Measurements from ENCODE around the gene PDZD2.

DNA sequence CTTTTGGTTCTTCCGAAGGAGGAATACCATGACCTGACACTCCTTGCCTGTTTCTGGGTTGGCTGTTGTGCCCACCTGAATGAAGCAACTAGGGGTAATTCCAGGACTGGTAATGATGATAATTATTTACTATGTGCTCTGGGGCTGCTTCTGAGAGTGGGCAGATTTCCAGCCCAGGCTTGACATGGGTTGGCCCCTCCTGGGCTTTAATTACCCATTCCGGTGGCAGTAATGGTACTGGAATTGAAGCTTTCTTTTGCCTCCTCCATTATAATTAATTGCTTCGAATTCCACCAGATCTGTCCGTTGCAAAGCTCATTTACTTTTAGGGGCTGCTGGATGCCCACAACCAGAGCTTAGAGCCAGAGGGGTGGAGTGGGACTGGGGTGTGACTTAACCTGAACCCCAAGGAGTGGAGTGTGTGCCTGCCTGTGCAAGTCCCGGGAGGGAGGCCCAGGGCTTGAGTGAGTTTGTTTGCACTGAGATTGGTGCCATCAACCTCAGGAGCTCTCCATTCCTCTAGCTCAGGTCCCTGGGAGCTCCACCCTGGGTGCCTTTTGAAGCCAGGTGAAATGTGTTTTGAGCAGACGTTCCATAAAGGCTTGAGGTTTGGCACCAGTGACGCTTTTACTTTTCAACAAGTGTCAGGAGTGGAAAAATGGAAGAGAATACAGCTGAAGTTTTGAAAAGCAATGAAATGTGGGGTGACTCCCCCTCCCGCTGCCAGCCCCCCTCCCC, 214.6 kb downstream of the PDZD2 start:
- no peak for TF ChIP-seq CTCF (conservative IDR thresholded peaks at IDR 0.05; ENCODE audit: low read depth, low read length)
- no peak for TF ChIP-seq EZH2 (IDR thresholded peaks at IDR 0.05; ENCODE audit: borderline replicate concordance, low read depth, low read length, poor library complexity, severe bottlenecking)
